ENCODE data around the gene VPS72. TPM values are rescaled to one million over a fixed set of nuclear protein-coding genes. Genes with fewer than 3 reads are reported as not detected.
A peak's percentile ranks its signal among the peaks of the same experiment; 100 is the strongest.

The VPS72 gene
- total and polyA plus RNA-seq, 2 of the 13 experiments (the other 11 are each of a cell fraction or from before 2014, with no cell fraction given): 33.7 to 34.5 TPM

GRCh38 chr1:151165281-151165737 lies 24.7 kb downstream of the VPS72 start (continued):
- TF ChIP-seq KIAA2018 (CRISPR knock-in tag; IDR thresholded peaks at IDR 0.05; ENCODE audit: borderline replicate concordance) (no peak), JARID2 (CRISPR knock-in tag; IDR thresholded peaks at IDR 0.05; ENCODE audit: insufficient replicate concordance) (peak; percentile 21), ZNF773 (CRISPR knock-in tag; IDR thresholded peaks at IDR 0.05; ENCODE audit: borderline replicate concordance) (no peak), GABPA (IDR thresholded peaks at IDR 0.05; ENCODE audit: low read depth, low read length) (no peak), GABPA (CRISPR knock-in tag; IDR thresholded peaks at IDR 0.05; ENCODE audit: low read depth) (no peak), MATR3 (CRISPR knock-in tag; IDR thresholded peaks at IDR 0.05) (no peak), PRDM10 (CRISPR knock-in tag; IDR thresholded peaks at IDR 0.05; ENCODE audit: low read depth) (peak; percentile 70), SAFB2 (CRISPR knock-in tag; IDR thresholded peaks at IDR 0.05; ENCODE audit: borderline replicate concordance, low read depth) (no peak), NR2F2 (IDR thresholded peaks at IDR 0.05; ENCODE audit: borderline replicate concordance, low read depth) (no peak), TBX3 (IDR thresholded peaks at IDR 0.05; ENCODE audit: borderline replicate concordance) (no peak)
- TF ChIP-seq, protein P1, sequence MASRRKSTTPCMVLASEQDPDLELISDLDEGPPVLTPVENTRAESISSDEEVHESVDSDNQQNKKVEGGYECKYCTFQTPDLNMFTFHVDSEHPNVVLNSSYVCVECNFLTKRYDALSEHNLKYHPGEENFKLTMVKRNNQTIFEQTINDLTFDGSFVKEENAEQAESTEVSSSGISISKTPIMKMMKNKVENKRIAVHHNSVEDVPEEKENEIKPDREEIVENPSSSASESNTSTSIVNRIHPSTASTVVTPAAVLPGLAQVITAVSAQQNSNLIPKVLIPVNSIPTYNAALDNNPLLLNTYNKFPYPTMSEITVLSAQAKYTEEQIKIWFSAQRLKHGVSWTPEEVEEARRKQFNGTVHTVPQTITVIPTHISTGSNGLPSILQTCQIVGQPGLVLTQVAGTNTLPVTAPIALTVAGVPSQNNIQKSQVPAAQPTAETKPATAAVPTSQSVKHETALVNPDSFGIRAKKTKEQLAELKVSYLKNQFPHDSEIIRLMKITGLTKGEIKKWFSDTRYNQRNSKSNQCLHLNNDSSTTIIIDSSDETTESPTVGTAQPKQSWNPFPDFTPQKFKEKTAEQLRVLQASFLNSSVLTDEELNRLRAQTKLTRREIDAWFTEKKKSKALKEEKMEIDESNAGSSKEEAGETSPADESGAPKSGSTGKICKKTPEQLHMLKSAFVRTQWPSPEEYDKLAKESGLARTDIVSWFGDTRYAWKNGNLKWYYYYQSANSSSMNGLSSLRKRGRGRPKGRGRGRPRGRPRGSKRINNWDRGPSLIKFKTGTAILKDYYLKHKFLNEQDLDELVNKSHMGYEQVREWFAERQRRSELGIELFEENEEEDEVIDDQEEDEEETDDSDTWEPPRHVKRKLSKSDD (CRISPR knock-in tag; IDR thresholded peaks at IDR 0.05; ENCODE audit: low read depth): no peak
- TF ChIP-seq, protein P2, sequence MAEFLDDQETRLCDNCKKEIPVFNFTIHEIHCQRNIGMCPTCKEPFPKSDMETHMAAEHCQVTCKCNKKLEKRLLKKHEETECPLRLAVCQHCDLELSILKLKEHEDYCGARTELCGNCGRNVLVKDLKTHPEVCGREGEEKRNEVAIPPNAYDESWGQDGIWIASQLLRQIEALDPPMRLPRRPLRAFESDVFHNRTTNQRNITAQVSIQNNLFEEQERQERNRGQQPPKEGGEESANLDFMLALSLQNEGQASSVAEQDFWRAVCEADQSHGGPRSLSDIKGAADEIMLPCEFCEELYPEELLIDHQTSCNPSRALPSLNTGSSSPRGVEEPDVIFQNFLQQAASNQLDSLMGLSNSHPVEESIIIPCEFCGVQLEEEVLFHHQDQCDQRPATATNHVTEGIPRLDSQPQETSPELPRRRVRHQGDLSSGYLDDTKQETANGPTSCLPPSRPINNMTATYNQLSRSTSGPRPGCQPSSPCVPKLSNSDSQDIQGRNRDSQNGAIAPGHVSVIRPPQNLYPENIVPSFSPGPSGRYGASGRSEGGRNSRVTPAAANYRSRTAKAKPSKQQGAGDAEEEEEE (CRISPR knock-in tag; IDR thresholded peaks at IDR 0.05; ENCODE audit: borderline replicate concordance): no peak

All from HepG2 (cell line).